Adrenal gland (tissue), 5 donors: ENCODE data around the gene IFIT1.

Source experiments
- CTCF ChIP-seq, 6 experiments: fragments of 450-650 bp in 4 of 6; fragments of 200-600 bp in 2 of 6; sonication (generic) in 1 of 6; IDR thresholded peaks; 1 replicate in 5 of 6; 2 replicates in 1 of 6; pipeline versions ENCODE4 v1.5.1 to v1.8.0; 2016 to 2021; ENCODE audit warnings: antibody characterized with exemption in 6 of 6, mild to moderate bottlenecking in 2 of 6, moderate library complexity in 1 of 6
- POLR2A ChIP-seq, 2 donors: fragments of 450-650 bp; IDR thresholded peaks; one replicate each; pipeline ENCODE4 v1.6.1; 2017; ENCODE audit warnings: antibody characterized with exemption in 2 of 2, mild to moderate bottlenecking in 2 of 2, moderate library complexity in 1 of 2
- donor health status: DM: no; HTN: no; CAD: no.

GRCh38 chr10:89373916-89374711, 18.3 kb upstream of the IFIT1 start:
- TF ChIP-seq CTCF (IDR thresholded peaks at IDR 0.05), result peak in 1 of 6 experiments; percentile 5
- peak in 1 of 2 donors; percentile 56 for TF ChIP-seq POLR2A (IDR thresholded peaks at IDR 0.05)
